GM21717 (cell line): Measurements from ENCODE around the gene SNX24.
"Not testable (repeated sequence)": the region's sequence is repeated elsewhere in the genome, so short reads cannot be mapped to it uniquely, and the experiment has no call there.

ENCODE experiments used
- ATAC-seq: cut with Tn5 transposase; IDR thresholded peaks from one replicate; pipeline ENCODE4 v1.9.1; 2021; ENCODE audit warnings: mild to moderate bottlenecking, moderate library complexity; ENCODE audit not compliant: unreplicated experiment

The SNX24 gene

GRCh38 chr5:122959740-122960445 lies 114.5 kb downstream of the SNX24 start:
- no peak for ATAC-seq

DNA sequence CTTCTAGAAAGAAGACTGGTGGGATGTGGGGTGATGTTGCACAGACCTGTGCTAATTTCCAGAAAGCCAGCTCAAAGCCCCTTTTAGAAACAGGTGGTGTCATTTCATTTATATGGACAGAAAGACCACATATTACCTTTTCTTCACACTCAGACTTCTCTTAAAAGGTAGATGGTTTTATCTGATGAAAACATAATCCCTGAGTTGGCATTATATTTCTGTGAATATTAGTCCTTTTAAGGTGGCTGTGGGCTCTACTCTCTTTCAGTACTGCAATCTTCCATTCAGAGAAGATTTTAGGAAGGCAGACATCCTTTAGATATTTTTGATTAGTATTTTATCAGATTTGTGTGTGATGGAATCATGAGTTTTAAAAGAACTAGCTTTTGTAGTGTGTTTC lies 117.9 kb downstream of the SNX24 start:
- ATAC-seq = no peak

DNA sequence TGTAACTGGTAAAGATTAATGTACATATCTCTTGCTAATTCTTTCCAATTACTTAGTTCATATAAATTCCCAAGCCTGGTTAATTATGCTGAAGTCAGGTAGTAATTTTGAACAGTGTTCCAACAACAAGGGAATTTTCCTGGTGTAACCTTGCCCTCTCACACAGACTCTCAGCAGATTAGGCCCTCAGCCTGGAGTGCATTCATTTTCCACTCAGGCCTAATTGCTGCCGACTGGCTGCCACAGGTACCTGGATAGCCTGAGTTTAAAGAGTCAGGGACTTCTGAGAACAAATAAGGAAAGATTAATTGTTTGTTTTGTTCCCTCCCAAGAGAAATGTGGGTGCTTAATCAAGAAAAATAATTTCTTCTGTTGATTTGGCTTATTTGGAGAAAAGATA lies 119.7 kb downstream of the SNX24 start:
- no peak for ATAC-seq

- no peak for ATAC-seq
Measured at GRCh38 chr5:122967085-122967484, 121.7 kb downstream of the SNX24 start.

GRCh38 chr5:122967625-122968024 lies 122.2 kb downstream of the SNX24 start:
- no peak for ATAC-seq

DNA sequence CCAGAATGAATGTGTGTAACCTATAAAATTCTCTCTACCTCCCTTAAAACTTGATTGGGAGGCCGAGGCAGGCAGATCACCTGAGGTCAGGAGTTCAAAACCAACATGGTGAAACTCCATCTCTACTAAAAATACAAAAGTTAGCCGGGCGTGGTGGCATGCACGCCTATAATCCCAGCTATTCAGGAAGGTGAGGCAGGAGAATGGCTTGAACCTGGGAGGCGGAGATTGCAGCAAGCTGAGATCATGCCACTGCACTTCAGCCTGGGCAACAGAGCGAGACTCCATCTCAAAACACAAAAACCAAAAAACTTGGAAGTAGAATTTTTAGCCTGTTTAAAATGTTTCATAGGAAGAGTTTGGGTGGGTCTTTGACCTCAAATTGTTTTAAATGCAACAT lies 122.6 kb downstream of the SNX24 start:
- ATAC-seq = not testable (repeated sequence)

DNA sequence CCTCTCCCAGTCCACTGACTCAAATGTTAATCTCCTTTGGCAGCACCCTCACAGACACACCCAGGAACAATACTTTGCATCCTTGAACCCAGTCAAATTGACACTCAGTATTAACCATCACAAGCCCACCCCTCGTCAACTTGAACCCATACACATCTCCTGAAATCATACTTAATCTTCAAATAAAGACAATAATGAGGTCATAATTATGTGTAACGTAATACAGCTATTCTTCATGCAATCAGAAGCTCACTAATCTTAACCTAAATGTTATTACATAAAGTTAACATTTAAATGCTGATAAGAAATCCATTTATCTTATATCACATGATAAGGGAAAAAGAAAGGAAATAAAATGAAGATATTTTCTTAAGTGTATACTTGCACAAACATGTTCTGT lies 125.9 kb downstream of the SNX24 start:
- no peak for ATAC-seq

DNA sequence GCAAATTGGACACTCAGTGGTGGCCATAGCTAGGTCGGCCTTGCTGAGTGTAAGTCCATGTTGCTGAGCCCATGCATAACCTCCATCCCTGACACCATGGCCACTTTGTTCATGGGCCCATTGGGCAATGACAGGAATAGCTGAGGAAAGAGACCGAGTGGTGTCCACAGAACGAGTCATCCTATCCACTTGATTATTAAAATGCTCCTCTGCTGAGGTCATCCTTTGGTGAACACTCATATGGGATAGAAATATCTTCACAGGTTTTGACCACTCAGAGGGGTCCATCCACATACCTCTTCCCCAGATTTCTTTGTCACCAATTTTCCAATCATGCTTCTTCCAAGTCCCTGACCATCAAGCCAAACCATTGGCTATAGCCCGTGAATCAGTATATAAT lies 127.5 kb downstream of the SNX24 start:
- ATAC-seq = no peak

- not testable (repeated sequence) for ATAC-seq
Measured at GRCh38 chr5:122973759-122974158, 128.3 kb downstream of the SNX24 start.

- not testable (repeated sequence) for ATAC-seq
Measured at GRCh38 chr5:122974251-122974650, 128.8 kb downstream of the SNX24 start.

GRCh38 chr5:122977319-122977718 lies 131.9 kb downstream of the SNX24 start:
- no peak for ATAC-seq

DNA sequence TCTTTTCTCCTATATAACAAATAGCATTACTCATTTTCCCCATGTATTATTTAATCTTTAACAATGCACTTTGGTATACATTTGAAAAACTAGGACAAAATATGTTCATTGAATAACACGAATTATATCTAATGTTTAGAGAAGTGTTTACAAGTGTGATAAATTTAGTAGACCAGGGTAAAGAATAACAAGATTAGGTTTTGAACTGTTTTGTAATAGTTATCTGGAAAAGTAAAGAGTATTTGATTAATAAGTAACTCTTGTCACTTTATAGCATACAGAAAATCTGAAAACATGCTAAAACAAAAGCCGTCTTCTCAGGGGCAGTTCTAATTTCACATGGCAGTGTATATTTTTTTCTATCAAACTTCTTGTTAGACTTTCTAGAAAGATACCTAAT lies 132.7 kb downstream of the SNX24 start:
- no peak for ATAC-seq

- ATAC-seq = no peak
Measured at GRCh38 chr5:122978644-122979297, 133.4 kb downstream of the SNX24 start.

DNA sequence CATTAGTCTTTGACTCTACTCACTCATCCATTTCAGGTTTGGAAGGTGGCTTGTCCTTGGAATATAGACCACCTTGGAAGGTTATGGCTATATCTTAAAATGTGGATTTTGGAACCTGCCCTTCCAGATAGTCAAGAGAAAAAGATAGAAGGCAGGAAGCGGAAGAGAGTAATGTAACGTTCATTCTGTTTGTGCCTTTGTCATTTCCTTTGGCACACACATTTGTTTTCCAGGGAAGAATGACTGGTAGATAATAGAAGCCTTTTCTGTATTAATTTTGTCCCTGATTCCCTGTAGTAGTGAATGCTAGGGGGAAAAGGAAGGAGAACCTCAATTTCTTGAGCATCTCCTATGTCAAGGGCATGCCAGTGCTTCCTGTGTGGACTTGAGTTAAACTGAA lies 136.4 kb downstream of the SNX24 start:
- no peak for ATAC-seq

DNA sequence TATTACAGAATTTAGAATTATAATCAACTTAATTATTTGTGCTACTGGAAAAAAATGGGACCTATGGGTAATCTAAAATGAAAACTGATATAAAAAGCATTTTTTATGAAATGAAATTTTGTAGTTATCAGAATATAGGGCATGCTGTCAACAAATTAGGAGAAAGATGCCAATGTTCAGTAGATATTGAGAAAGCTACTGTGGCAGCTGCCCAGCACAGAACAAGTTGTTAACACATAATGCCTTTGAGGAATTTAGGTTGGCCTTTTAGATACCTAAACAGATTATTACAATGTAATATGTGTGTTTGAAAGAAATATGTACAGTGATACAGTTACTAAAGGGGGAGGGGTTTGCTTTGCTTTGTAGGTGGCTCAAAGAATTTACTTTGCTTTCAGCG lies 137.0 kb downstream of the SNX24 start:
- no peak for ATAC-seq

- ATAC-seq = no peak
Measured at GRCh38 chr5:122984425-122984824, 139.0 kb downstream of the SNX24 start.

DNA sequence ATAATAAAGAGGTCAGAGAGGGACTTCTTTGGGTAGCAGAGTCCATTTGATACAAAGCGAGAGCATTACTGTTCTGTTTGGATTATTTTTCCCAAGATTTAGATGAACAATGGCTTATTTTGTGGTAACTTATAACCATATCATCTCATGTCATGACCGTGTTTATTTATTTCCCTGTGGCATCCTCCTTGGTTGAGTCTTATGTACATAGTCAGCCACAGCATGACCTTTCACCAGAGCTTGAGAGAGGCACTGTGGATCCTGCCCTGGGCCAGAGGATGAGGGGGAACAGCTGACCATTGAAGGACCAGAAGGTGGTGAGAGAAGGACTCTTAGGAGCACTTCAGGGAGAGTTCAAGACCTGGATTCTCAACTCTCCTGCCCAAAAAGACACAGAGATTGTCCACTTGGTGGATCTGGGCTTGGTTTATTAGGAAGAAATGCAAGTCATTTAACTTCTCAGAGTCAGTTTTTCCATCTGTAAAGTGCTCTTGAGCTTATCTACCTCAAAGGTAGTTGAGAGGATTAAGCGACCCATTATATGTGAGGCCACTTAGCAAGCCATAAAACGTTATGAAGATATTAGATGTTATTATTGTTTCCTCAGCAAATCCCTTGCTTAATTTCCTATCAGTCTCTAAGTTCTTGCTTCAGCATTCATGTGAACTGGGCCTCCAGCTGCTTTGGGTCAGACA lies 139.7 kb downstream of the SNX24 start:
- ATAC-seq = no peak

DNA sequence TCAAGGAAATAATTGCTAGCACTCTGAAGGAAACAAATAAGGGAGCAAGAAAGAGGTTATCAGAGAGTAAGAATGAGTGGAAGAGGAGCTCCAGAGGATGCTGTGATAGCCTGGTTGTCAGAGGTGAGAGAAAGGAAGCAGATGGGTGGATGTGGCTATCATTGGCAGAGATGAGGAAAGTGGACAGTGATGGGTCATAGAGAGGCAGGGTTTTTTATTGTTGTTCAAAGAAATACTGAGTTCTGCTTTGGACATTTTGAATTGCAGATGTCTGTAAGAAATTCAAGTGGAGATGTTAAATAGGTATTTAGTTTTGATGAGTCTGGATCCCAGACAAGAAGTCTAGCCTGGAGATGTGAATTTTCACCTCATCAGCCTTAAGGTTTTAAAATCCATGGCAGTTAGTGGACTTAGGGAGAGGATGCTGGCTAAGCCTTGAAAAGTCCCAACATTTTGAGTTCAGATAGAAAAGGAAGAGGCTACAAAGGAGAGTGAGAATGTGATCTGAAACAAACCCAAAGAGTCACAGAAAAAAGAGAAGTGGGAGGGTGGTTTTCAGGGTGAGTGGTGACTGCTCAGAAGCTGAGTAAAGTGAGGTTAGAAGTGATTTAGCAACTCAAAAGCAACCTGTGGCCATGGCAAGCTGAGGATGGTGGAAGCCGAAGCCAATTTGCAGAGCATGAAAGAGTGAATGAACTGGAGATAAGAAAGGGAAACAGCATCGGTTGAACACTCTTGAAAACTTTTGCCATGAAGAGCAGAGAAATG lies 140.7 kb downstream of the SNX24 start:
- ATAC-seq = peak; percentile 98

- ATAC-seq = no peak
Measured at GRCh38 chr5:122996091-122996490, 150.7 kb downstream of the SNX24 start.

DNA sequence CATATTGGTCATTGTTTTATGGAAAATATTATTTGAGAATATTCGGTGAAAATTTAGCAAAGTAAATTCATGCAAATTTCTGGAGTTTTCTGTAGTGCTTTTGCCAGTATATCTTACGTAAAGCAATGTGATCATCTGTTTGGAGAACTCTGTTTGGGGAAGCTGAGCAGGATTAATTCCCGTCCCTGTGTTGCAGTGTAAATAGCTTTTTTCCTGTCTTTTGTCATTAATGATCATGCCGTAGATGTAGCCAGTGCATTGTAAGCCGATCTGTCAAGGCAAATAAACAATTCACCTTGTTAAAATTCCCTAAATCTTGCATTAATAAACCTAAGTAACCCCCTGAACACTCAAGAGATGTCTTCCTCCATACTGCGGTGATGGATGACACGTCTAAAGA lies 151.9 kb downstream of the SNX24 start:
- ATAC-seq = no peak

GRCh38 chr5:122999947-123000563 lies 154.6 kb downstream of the SNX24 start:
- ATAC-seq = peak; percentile 62
